GM23248 (cell line): ENCODE measurements around the gene KIF2C.

Source experiments
- EZH2 ChIP-seq: fragments of 200-600 bp; sonication (generic); IDR thresholded peaks from 2 replicates; pipeline ENCODE4 v1.6.1; 2018; ENCODE audit warnings: antibody characterized with exemption, mild to moderate bottlenecking; ENCODE audit not compliant: insufficient read depth, poor library complexity, severe bottlenecking
- EZH2phosphoT487 ChIP-seq: fragments of 200-600 bp; sonication (generic); IDR thresholded peaks from 2 replicates; pipeline ENCODE4 v1.6.1; 2018; ENCODE audit warnings: antibody characterized with exemption, moderate library complexity, mild to moderate bottlenecking, low read depth; ENCODE audit not compliant: insufficient read depth

DNA sequence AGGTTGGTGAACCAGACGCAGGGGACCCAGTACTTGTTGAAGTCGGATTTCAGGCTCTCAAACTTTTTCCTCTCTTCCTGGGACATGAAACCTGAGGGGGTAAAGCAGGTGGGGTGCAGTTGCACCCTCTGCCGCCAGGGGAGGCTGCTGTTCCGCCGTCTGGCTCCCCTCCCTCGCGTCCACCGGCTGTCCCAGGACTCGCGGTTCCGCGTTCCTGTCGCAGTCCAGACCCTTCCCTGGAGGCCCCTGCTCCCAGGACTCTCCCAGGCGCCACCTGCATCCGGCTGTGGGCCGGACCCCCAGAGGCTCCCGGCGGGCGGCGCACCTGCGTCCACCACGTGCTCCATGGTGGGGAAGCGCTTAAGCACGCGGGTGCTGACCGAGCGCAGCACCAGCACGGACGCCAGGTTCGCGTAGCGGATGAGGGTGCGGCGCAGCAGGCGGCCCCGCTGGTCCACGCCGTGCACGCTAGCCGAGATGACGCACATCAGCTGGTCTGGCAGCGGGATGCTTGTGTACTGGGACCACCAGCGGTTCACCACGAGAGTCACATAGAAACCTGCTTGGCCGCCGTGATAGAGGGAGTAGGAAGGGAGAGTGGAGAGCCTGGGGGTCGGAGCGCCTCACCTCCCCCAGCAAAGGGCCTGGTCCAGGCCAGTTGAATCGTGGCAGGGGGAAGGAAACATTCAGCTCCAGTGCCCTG is 46.7 kb downstream of the KIF2C start:
- TF ChIP-seq EZH2, result no peak
- TF ChIP-seq EZH2phosphoT487, result no peak
